Right hindlimb (tissue), 1 donor: ENCODE data around the gene UBA7.
"Not testable (repeated sequence)": the region's sequence is repeated elsewhere in the genome, so short reads cannot be mapped to it uniquely, and the experiment has no call there.

ENCODE experiments used
- DNase-seq: peaks from one replicate; pipeline ENCODE4 v3.0.0-alpha.2; 2018

UBA7 gene, protein sequence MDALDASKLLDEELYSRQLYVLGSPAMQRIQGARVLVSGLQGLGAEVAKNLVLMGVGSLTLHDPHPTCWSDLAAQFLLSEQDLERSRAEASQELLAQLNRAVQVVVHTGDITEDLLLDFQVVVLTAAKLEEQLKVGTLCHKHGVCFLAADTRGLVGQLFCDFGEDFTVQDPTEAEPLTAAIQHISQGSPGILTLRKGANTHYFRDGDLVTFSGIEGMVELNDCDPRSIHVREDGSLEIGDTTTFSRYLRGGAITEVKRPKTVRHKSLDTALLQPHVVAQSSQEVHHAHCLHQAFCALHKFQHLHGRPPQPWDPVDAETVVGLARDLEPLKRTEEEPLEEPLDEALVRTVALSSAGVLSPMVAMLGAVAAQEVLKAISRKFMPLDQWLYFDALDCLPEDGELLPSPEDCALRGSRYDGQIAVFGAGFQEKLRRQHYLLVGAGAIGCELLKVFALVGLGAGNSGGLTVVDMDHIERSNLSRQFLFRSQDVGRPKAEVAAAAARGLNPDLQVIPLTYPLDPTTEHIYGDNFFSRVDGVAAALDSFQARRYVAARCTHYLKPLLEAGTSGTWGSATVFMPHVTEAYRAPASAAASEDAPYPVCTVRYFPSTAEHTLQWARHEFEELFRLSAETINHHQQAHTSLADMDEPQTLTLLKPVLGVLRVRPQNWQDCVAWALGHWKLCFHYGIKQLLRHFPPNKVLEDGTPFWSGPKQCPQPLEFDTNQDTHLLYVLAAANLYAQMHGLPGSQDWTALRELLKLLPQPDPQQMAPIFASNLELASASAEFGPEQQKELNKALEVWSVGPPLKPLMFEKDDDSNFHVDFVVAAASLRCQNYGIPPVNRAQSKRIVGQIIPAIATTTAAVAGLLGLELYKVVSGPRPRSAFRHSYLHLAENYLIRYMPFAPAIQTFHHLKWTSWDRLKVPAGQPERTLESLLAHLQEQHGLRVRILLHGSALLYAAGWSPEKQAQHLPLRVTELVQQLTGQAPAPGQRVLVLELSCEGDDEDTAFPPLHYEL

DNA sequence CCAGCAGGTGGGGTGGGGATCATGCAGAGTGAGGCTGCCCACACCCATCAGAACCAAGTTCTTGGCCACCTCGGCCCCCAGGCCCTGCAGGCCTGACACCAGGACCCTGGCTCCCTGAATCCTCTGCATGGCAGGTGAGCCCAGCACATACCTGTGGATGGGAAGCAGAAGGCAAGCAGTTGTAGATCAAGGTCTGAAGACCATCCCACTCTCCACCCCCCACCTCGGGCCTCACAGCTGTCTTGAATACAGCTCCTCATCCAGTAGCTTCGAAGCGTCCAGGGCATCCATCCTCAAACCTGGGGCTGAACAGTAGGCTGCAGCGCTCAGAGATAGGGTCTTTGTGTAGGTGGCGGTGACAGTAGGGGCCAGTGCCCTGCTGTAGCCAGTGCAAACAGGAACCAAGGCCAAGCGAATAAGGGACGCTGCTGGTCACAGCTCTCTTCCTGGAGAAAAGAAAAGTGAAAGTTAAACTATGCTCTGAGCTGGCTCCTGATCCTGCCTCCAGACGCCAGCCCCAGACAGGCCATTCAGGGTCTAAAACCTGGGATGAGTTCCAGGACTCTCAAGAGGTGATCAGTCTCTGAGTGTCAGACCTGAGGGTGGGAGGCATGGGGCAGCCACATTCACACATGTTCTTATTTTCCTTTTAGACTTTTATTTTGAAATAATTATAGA lies at the start of gene UBA7:
Gene UBA7 (minus strand): TSS at position 457 of the 678 bp plus-strand sequence. CDS start 166 bp downstream, at position 291.
- peak; percentile 74 for DNase-seq

GRCh38 chr3:49859576-49860305 lies 46.0 kb upstream of the UBA7 start:
- DNase-seq = no peak

DNA sequence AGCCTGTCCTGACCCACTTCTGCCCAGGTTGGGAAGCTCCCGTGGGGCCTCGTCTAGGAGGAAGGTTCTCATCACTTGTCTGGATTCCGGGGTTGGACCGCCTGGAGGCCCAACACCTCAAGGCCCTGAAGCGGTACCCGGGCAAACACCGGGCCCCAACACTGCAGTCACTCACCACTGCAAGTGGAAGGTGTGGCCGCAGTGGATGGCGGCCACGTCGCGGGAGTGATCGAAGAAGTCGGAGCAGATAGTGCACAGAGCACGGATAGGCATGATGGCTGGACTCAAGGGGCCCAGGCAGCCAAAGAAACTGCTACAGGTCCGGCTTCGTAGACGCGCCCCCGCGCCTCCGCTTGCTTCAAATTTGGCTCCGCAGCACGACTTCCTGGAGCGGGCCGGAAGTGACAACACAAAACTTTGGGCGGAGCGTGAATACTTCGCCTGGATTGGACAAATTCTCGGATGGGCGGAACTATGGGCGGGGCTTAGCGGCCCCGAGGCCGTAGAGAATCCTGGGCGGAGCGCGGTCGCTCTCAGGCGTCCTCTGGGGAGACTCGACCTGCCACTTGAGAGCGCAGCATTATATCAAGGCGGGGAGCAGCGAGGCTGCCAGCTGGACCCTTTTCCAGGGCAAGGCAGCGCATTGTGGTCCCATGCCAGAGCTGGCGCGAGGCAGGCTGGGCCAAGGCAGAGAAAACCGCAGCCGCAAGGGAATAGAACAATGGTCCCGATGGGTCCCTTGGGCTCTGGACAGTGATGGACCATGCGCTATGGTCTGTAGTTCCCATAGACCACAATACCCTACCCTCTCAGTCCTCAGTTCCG lies 42.6 kb upstream of the UBA7 start, which contains the start of gene TRAIP:
Gene TRAIP (minus strand): TSS at position 384 of the 825 bp plus-strand sequence. CDS start 111 bp downstream, at position 273.
- DNase-seq = peak; percentile 95

GRCh38 chr3:49855662-49856061 lies 41.9 kb upstream of the UBA7 start:
- DNase-seq = no peak

DNA sequence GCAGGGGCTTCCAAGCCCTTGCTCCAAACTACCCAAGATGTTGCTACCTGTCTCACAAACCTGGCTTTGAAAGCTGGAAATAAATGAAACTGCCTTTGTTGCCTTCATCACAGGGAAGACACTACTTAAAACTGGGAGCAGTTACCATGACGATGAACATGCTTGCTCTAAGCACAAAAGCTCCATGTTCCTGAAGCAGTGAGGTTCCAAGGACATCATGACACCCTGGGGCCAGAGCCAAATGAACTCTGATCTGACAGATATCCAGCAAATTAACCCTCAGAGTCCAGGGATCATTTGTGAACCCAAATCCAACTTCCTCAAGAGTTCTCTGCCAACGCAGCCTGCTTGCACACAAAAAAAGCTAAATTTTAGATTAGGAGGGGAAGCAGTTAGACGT lies 31.9 kb upstream of the UBA7 start:
- DNase-seq = no peak

DNA sequence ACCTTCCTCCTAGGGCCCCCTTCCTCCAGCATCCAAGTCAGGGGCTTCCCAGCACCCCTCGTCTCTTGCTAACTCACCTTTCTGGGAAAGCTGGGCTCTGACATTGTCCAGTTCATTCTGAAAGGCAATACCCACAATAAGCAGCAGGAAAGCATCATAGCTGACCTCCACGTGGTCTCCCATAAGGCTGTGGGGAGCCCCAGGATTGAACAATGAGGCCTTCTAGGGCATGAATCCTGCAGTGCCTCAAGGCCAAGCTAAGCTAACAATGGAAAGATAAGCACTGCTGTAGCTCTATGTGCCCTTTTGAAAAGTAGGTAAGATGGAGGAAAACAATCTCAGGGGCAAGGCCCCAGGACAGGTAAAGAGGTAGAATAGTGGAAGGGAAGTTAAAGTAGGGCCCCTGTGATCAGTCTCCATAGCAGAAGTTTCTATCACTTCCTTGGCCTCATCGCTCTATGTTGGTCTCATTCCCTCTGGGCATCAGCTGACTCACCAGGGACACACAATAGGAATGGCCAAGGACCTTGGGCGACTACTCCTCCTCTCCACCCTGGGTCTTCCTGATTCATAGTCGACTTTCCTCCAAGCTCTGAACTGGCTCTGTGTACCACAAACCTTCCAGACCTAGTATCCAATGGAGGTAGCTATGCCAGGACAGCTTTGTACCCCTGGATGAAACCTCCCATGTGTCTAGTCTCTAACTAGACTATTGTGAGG lies 30.9 kb upstream of the UBA7 start:
- DNase-seq = no peak

GRCh38 chr3:49842843-49843517 lies 29.2 kb upstream of the UBA7 start:
- DNase-seq = no peak

GRCh38 chr3:49841806-49842205 lies 28.1 kb upstream of the UBA7 start:
- DNase-seq = no peak

DNA sequence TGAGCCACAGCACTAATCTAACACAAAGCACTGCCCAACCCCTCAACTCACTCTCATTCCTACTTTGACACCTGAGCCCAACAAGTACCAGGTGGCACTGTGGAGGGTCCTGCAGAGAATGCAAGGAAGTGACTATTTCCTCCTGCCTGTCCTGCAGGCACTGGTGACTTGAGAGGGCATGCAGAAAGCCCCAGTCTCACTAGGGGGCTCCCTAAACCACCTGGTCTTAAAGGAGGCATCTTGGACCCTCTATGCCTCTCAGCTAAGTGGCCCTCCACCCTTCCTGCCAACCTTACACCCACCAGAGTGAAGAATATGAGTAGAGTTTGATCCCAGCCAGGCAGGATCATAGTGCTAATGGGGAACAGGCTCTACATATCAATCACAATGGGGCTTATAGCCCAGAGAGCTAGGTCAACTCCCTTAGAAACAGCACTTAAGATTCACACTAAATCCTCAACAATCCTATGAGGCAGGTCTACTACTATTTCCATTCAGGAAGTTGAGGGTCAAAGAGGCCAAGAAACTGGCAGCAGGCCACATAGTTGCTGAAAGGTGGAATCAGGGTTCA lies 27.5 kb upstream of the UBA7 start:
- DNase-seq = no peak

DNA sequence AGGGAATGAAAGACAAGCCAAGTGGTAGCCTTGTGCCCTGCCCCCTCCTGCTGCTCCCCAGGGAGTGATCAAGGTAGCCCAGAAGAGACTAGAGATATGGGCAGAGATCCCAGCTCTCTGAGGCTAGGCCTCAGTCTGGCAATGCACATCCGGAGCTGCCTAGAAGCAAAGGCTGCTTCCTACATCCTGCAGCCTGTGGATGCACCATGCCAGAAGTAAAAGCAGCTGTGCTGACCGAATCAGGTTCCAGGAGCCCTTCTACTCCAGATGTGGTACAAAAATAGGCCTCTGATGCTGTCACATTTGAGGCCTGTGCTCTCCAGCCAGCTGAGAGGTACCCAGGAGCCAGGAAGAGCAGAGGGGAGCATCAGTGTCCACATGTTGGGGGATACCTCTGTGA lies 26.6 kb upstream of the UBA7 start:
- peak; percentile 74 for DNase-seq

- peak; percentile 84 for DNase-seq
Observed at GRCh38 chr3:49839193-49839809, 25.5 kb upstream of the UBA7 start.

GRCh38 chr3:49831341-49831740 lies 17.6 kb upstream of the UBA7 start:
- no peak for DNase-seq

DNA sequence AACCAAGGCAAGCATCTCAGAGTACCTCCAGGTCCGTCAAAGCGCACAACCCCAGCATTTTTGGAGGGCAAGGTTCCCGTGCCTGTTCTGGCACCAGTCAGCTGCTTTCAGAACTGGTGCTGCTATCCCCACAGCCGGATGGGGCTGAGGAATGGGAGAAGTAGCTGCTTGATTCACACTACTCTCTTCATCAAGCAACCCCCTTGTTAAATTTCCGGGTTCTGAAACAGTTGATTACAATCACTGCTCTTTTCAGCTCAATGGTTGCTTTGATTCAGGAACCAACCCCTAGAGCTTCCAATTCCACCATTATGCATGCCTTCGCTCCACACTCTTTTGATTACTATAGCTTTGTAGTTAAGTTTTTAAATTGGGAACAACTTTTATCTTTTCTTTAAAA lies 12.3 kb upstream of the UBA7 start:
- no peak for DNase-seq

- DNase-seq = not testable (repeated sequence)
Observed at GRCh38 chr3:49823131-49823530, 9.4 kb upstream of the UBA7 start.

DNA sequence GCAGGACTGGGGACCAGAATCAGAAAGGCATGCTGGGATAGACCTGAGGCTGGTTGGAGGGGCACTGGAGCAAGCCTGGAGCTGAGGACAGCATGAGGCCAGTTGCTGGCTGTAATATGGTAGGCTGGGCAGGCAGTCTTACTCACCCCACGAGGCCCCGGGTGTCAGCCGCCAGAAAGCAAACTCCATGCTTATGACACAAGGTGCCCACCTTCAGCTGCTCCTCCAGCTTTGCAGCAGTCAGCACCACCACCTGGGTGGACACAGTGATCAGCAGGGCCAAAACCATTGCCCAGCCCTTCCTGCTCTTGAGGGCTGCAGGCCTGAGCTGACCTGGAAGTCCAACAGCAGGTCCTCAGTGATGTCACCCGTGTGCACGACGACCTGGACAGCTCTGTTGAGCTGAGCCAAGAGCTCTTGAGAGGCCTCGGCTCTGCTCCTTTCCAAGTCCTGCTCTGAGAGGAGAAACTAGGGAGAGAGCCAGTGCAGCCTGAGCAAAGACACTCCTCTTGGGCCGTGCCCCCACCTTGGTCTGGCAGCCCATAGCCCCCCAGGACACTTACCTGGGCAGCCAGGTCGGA lies 747 bp downstream of the UBA7 start:
- DNase-seq = no peak

DNA sequence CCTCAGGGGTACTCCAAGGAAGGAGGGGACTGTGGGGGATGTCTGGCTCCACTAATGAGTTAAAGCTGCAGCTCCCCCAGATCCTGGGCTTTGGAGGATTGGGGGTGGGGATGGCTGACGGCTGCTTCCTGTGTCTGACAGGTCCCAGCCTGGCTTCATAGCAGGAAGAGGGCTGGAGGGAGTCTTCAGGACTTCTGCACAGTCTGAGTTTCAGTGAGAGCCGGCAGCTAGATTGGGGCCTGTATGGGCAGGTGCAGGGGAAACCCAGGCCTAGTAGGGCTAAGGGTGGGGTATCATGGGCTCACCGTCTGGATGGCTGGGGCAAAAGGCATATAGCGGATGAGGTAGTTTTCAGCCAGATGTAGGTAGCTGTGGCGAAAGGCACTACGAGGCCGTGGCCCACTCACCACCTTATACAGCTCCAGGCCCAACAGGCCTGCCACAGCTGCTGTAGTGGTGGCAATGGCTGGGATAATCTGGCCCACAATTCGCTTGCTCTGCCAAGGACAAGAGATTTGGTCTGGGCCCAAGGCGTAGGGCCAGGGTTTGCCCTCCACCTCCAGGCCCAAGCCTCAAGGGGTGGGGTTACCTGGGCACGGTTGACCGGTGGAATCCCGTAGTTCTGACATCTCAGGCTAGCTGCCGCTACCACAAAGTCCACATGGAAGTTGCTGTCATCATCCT lies 6.2 kb downstream of the UBA7 start:
- peak; percentile 33 for DNase-seq

DNA sequence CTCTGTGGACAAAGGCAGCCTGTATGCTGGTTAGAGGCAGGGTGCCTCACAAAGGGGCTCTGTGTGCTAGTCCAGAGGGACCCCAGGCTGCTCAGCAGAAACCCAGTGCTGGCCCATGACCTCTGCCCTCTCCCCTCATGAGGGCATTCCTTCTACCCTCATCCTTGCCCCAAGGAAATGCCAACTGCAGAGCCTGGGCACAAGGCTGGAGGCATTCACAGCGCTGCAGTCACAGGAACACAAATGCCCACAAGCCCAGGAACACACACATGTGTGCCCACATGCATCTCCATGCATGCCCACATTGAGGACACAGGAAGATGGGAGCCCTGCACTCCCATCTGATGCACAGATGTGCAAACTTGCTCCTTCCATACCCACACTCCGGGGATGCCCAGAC lies 6.9 kb downstream of the UBA7 start:
- no peak for DNase-seq
